GM12878 (cell line): Measurements from ENCODE around the gene VWA5B2. TPM values are rescaled to one million over a fixed set of nuclear protein-coding genes. Genes with fewer than 3 reads are reported as not detected.

Source experiments
- ATAC-seq: fragments of 200-7000 bp; cut with Tn5 transposase; 3 replicates; pipeline ENCODE4 v1.9.1; 2020; ENCODE audit warnings: mild to moderate bottlenecking, moderate library complexity
- BruUV-seq: library from RNA; stranded (reverse); fragments of 400-500 nt; replicated peaks from 2 replicates; lab custom pipeline; 2021; lab: Mats Ljungman, UMichigan
- CTCF ChIA-PET: fragments of 300-600 bp; sonication (Branson Sonifier 250); formaldehyde crosslinking; extraction: SDS; loops from one replicate; lab custom pipeline; 2021; ENCODE audit warnings: inconsistent platforms; lab: Yijun Ruan, JAX
- POLR2A ChIA-PET: fragments of 350-600 bp; formaldehyde crosslinking; extraction: SDS; loops from one replicate; lab custom pipeline; 2021; ENCODE audit warnings: inconsistent platforms; lab: Charles Lee
- RAD21 ChIA-PET: fragments of 300-600 bp; sonication (Branson Sonifier 250); formaldehyde crosslinking; loops from one replicate; lab custom pipeline; 2023; ENCODE audit warnings: antibody characterized with exemption; ENCODE audit not compliant: unreplicated experiment; lab: Charles Lee
- SMC1A ChIA-PET: fragments of 300-600 bp; sonication (Branson Sonifier 250); formaldehyde crosslinking; loops from one replicate; lab custom pipeline; 2023; ENCODE audit not compliant: unreplicated experiment, uncharacterized antibody; lab: Charles Lee
- DNase-seq: peaks from one replicate; pipeline ENCODE4 v3.0.0-alpha.2; 2011; ENCODE audit warnings: low read depth, low spot score
- FAIRE-seq: peaks from 3 replicates; lab custom pipeline; 2011; peaks lifted over from hg19 to GRCh38; lab: Jason Lieb, UNC
- H2AFZ ChIP-seq: 2 replicates; pipeline ENCODE4 v1.6.0; 2011; ENCODE audit warnings: low read depth, low read length, control low read depth; ENCODE audit not compliant: control insufficient read depth
- H3K27ac ChIP-seq: 2 replicates; pipeline ENCODE4 v1.5.1; 2011; ENCODE audit warnings: control low read depth; ENCODE audit not compliant: control insufficient read depth, insufficient read depth
- H3K27me3 ChIP-seq, 2 experiments: replicated peaks in 1 of 2; 2 replicates each; pipeline versions ENCODE4 v1.6.0 to v1.6.1; 2011; ENCODE audit warnings: low read length in 1 of 2; ENCODE audit not compliant: control insufficient read depth in 2 of 2, insufficient read depth in 2 of 2
- H3K36me3 ChIP-seq, 2 experiments: 2 replicates each; pipeline ENCODE4 v1.5.1; 2011; ENCODE audit warnings: low read length in 1 of 2; ENCODE audit not compliant: control insufficient read depth in 2 of 2, insufficient read depth in 2 of 2
- H3K4me1 ChIP-seq: 2 replicates; pipeline ENCODE4 v1.6.1; 2011; ENCODE audit warnings: mild to moderate bottlenecking, low read length, moderate library complexity, mixed read lengths; ENCODE audit not compliant: control insufficient read depth, insufficient read depth
- H3K4me2 ChIP-seq: 2 replicates; pipeline ENCODE4 v1.6.0; 2011; ENCODE audit warnings: control low read depth; ENCODE audit not compliant: control insufficient read depth, insufficient read depth
- H3K4me3 ChIP-seq: fragments of 200-600 bp; sonication (generic); 2 replicates; pipeline ENCODE4 v1.5.1; 2016
- H3K79me2 ChIP-seq: 2 replicates; pipeline ENCODE4 v1.6.0; 2011; ENCODE audit warnings: low read length; ENCODE audit not compliant: control insufficient read depth, insufficient read depth
- H3K9ac ChIP-seq: 2 replicates; pipeline ENCODE4 v1.8.0; 2011; ENCODE audit warnings: low read length, control low read depth, mixed read lengths; ENCODE audit not compliant: control insufficient read depth, insufficient read depth
- H3K9me3 ChIP-seq: replicated peaks from 3 replicates; pipeline ENCODE4 v1.5.1; 2011; ENCODE audit warnings: mild to moderate bottlenecking, low read length; ENCODE audit not compliant: control insufficient read depth, insufficient read depth
- H4K20me1 ChIP-seq: 2 replicates; pipeline ENCODE4 v1.6.0; 2011; ENCODE audit not compliant: control insufficient read depth, insufficient read depth
- ASH2L ChIP-seq: fragments of 300-600, 200-600 bp; sonication (generic); IDR thresholded peaks from 2 replicates; pipeline ENCODE4 v1.6.1; 2017; ENCODE audit warnings: low read depth, mild to moderate bottlenecking, borderline replicate concordance
- ATF2 ChIP-seq: IDR thresholded peaks from 2 replicates; pipeline ENCODE4 v1.6.1; 2012; ENCODE audit warnings: low read length, inconsistent platforms
- CUX1 ChIP-seq: IDR thresholded peaks from 2 replicates; pipeline ENCODE4 v1.6.1; 2012; ENCODE audit warnings: improper control_type of control experiment, low read depth, low read length; ENCODE audit not compliant: insufficient replicate concordance
- IKZF2 ChIP-seq, 2 experiments: fragments of 450-650 bp; IDR thresholded peaks; 2 replicates each; pipeline ENCODE4 v1.6.1; 2017; ENCODE audit warnings: mild to moderate bottlenecking in 2 of 2, moderate library complexity in 2 of 2
- KLF5 ChIP-seq: fragments of 450-650 bp; IDR thresholded peaks from 2 replicates; pipeline ENCODE4 v1.6.1; 2014; ENCODE audit warnings: mild to moderate bottlenecking; ENCODE audit not compliant: partially characterized antibody
- MTA2 ChIP-seq: fragments of 450-650 bp; IDR thresholded peaks from 2 replicates; pipeline ENCODE4 v1.6.1; 2016; ENCODE audit warnings: low read depth, mild to moderate bottlenecking, moderate library complexity
- NR2F1 ChIP-seq: fragments of 450-650 bp; conservative IDR thresholded peaks from 2 replicates; pipeline ENCODE4 v1.6.1; 2017; ENCODE audit warnings: mild to moderate bottlenecking
- PAX5 ChIP-seq: IDR thresholded peaks from 2 replicates; pipeline ENCODE4 v1.6.1; 2011; ENCODE audit warnings: low read depth, low read length, borderline replicate concordance
- ZBED1 ChIP-seq: IDR thresholded peaks from 2 replicates; pipeline ENCODE4 v1.6.1; 2016; ENCODE audit warnings: borderline replicate concordance
- ZBTB4 ChIP-seq: fragments of 450-650 bp; formaldehyde crosslinking; IDR thresholded peaks from 2 replicates; pipeline ENCODE4 v1.4.0; 2022; ENCODE audit warnings: mild to moderate bottlenecking, moderate library complexity
- WGBS: methylation state at CpG from one replicate; pipeline ENCODE4 v1.1.6; 2016; ENCODE audit warnings: low lambda C conversion rate; ENCODE audit not compliant: insufficient replicate concordance, insufficient coverage; ENCODE audit errors: missing lambda C conversion rate; 5-methylcytosine and 5-hydroxymethylcytosine counted together
- in situ Hi-C: fragments of 300-500 bp; cut with MboI; formaldehyde crosslinking; loops from 9 replicates; pipeline ENCODE4 v1.14.3; 2018; ENCODE audit warnings: mixed read lengths
- intact Hi-C: fragments of 100-400 bp; cut with micrococcal nuclease; formaldehyde crosslinking; loops from one replicate; pipeline ENCODE4 v1.14.2; 2022; ENCODE audit not compliant: unreplicated experiment
- polyA plus RNA-seq, 11 experiments: library from polyadenylated mRNA; depleted of rRNA in 4 of 11; unstranded in 6 of 11; stranded (reverse) in 5 of 11; fragments of >200 nt; fragmentation: Nextera tagmentation in 4 of 11; fragmentation: Illumina TruSeq in 1 of 11; extraction: Ambion mirVana in 4 of 11; extraction: Trizol in 1 of 11; gene quantifications; 1 replicate in 1 of 11; 2 replicates in 10 of 11; pipeline versions ENCODE4 v1.2.1 to v1.2.3, GENCODE V29; 2011 to 2016; ENCODE audit warnings: inconsistent platforms in 2 of 11, missing spikeins in 2 of 11, low read depth in 1 of 11
- total RNA-seq, 4 experiments: library from RNA; depleted of rRNA in 3 of 4; stranded (reverse); fragments of >200 nt in 3 of 4; fragmentation: Illumina TruSeq in 1 of 4; extraction: Trizol in 1 of 4; gene quantifications; 2 replicates each; pipeline versions ENCODE4 v1.2.1 to v1.2.3, GENCODE V29; 2013 to 2021

VWA5B2 gene
- total and polyA plus RNA-seq, 10 of the 15 experiments (the other 5 are each of a cell fraction or from before 2014, with no cell fraction given) = 0.03 to 0.09 TPM; not detected in 8

- TF ChIP-seq CUX1 (no peak), ASH2L (no peak), KLF5 (no peak)
These were observed 4.8 kb downstream of the VWA5B2 start (continued) for GRCh38 chr3:184234224-184234623.

- RAD21 ChIA-PET = no interaction called here
- Histone ChIP-seq H3K4me2 (no peak overlapping the region), H4K20me1 (no peaks in the 10 kb centered on the region), H3K27ac (no peak overlapping the region), H2AFZ (no peak overlapping the region), H3K27me3 (peaks cover 9% of the 10 kb centered on the region in 2 experiments), H3K4me1 (no peaks in the 10 kb centered on the region), H3K36me3 (no peaks in the 10 kb centered on the region), H3K9me3 (no peaks in the 10 kb centered on the region), H3K4me3 (no peak overlapping the region), H3K9ac (no peak overlapping the region), H3K79me2 (no peaks in the 10 kb centered on the region)
- intact Hi-C loops (no loop called here), in situ Hi-C loops (no loop called here)
- no peak for ATAC-seq
- WGBS = 57% methylated on average over 16 of the region's 19 CpGs
- CTCF ChIA-PET = no interaction called here
- SMC1A ChIA-PET = no interaction called here
- POLR2A ChIA-PET = no interaction called here
- no TSS peak for BruUV-seq
- no peak for FAIRE-seq
- DNase-seq = no peak
- TF ChIP-seq ZBTB4 (CRISPR knock-in tag) = no peak
- no peak for TF ChIP-seq ATF2
- TF ChIP-seq ZBED1 = no peak
- no peak for TF ChIP-seq MTA2
- no peak for TF ChIP-seq IKZF2 (IDR thresholded peaks at IDR 0.05)
- no peak for TF ChIP-seq PAX5
- no peak for TF ChIP-seq NR2F1
These were observed 5.4 kb downstream of the VWA5B2 start for GRCh38 chr3:184234671-184235380.
